ENCODE data around the gene TM9SF2.

TM9SF2 gene

DNA sequence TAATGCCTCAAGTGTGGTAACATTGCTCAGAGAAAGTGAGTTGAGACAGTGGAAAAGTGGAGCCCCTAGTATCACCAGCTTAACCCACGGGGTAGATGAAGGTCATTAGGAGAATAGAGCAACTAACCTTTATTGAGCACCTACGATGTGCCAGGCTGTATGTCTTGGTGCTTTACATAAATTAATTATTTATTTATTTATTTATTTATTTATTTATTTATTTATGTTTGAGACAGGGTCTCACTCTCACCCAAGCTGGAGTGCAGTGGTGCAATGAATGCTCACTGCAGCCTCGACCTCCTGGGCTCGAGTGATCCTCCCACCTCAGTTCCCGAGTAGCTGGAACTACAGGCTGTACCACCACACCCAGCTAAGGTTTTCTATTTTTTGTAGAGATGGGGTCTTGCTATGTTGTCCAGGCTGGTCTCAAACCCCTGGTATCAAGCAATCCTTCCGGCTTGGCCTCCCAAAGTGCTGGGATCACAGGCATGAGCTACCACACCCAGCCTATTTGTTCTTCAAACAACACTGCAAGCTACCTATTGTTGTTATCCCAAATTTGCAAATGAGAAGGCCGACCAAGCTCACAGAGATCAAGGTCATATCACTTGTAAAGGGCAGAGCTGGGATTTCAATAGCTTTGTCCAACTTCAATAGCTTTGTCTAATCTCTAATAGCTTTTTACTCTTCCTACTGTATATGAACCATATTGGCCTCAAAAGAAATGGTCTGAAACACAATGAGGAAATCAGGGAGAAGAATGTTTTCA is 79.4 kb downstream of the TM9SF2 start:
- no peak for DNase-seq (ENCODE audit: low spot score)
- Histone ChIP-seq H3K27me3 (ENCODE audit: control insufficient read depth in 3 of 3, insufficient read depth in 3 of 3, low read depth in 1 of 3, low read length in 3 of 3) (no peaks in the 10 kb centered on the region), H3K79me1 (ENCODE audit: low read depth, low read length) (no peaks in the 10 kb centered on the region), H3K18ac (ENCODE audit: low read length) (no peak overlapping the region), H3K27ac (replicated peaks; ENCODE audit: low read length) (no peak overlapping the region), H4K91ac (ENCODE audit: low read depth, low read length, poor library complexity) (no peak overlapping the region), H3K4me3 (ENCODE audit: low read length in 2 of 2) (no peak overlapping the region), H3K4me1 (ENCODE audit: control insufficient read depth in 2 of 2, insufficient read depth in 1 of 2, low read depth in 1 of 2, low read length in 2 of 2) (peaks cover 0 to 5% of the 10 kb centered on the region in 2 donors), H2AFZ (ENCODE audit: low read length) (no peak overlapping the region), H3K14ac (ENCODE audit: low read length) (no peak overlapping the region), H3K4me2 (ENCODE audit: insufficient read depth, low read length, poor library complexity, severe bottlenecking) (no peak overlapping the region), H2BK15ac (ENCODE audit: low read length) (no peak overlapping the region), H2BK5ac (ENCODE audit: low read length) (no peak overlapping the region), H3K23ac (ENCODE audit: low read depth, low read length, poor library complexity) (no peak overlapping the region), H3K4ac (ENCODE audit: low read length) (no peak overlapping the region), H2BK120ac (ENCODE audit: low read depth, low read length) (no peak overlapping the region), H3K9me3 (replicated peaks in 1 of 2; ENCODE audit: control insufficient read depth in 2 of 2, insufficient read depth in 1 of 2, low read depth in 1 of 2, low read length in 2 of 2) (peaks cover 0 to 2% of the 10 kb centered on the region in 2 donors), H3K36me3 (replicated peaks in 1 of 2; ENCODE audit: control insufficient read depth in 2 of 2, insufficient read depth in 2 of 2, low read length in 2 of 2) (no peaks in the 10 kb centered on the region), H2BK12ac (ENCODE audit: low read length) (no peak overlapping the region), H2AK5ac (ENCODE audit: low read depth, low read length) (no peak overlapping the region), H3K9ac (ENCODE audit: low read depth, low read length, poor library complexity) (no peak overlapping the region), H4K8ac (ENCODE audit: low read depth, low read length) (no peak overlapping the region)
- no CpG with 5 or more reads among the region's 7 CpGs for WGBS, 2 donors (ENCODE audit: extremely low coverage in 2 of 2, insufficient read length in 2 of 2, insufficient replicate concordance in 1 of 2)

DNA sequence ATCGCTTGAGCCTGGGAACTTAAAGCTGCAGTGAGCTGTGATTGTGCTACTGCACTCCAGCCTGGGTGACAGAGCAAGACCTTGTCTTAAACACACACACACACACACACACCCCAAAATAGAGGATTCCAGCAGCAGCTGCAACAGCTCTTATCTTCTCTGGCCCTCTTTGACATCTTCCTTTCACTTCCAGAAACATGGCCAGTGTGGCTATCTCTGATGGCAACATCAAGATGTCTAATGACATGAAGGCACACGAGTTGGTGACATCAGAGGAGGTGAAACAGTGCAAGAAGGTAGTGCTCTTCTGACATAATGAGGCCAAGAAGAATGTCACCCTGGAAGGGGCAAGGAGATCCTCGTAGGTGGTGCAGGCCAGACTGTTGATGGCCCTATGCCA is 81.2 kb downstream of the TM9SF2 start:
- peaks cover 0 to 2% of the 10 kb centered on the region in 2 donors for H3K9me3 ChIP-seq (replicated peaks in 1 of 2; ENCODE audit: control insufficient read depth in 2 of 2, insufficient read depth in 1 of 2, low read depth in 1 of 2, low read length in 2 of 2)
- H2BK12ac ChIP-seq (ENCODE audit: low read length) = no peak overlapping the region
- no peaks in the 10 kb centered on the region for H3K79me1 ChIP-seq (ENCODE audit: low read depth, low read length)
- no peak overlapping the region for H2BK120ac ChIP-seq (ENCODE audit: low read depth, low read length)
- H3K4ac ChIP-seq (ENCODE audit: low read length) = no peak overlapping the region
- H3K4me1 ChIP-seq (ENCODE audit: control insufficient read depth in 2 of 2, insufficient read depth in 1 of 2, low read depth in 1 of 2, low read length in 2 of 2) = peaks cover 0 to 5% of the 10 kb centered on the region in 2 donors
- DNase-seq (ENCODE audit: low spot score) = no peak
- WGBS, 2 donors (ENCODE audit: extremely low coverage in 2 of 2, insufficient read length in 2 of 2, insufficient replicate concordance in 1 of 2) = no CpG with 5 or more reads among the region's 3 CpGs
- H2BK15ac ChIP-seq (ENCODE audit: low read length) = no peak overlapping the region
- H3K27ac ChIP-seq (replicated peaks; ENCODE audit: low read length) = no peak overlapping the region
- H3K9ac ChIP-seq (ENCODE audit: low read depth, low read length, poor library complexity) = no peak overlapping the region
- no peak overlapping the region for H3K4me2 ChIP-seq (ENCODE audit: insufficient read depth, low read length, poor library complexity, severe bottlenecking)
- H2AFZ ChIP-seq (ENCODE audit: low read length) = no peak overlapping the region
- no peak overlapping the region for H4K91ac ChIP-seq (ENCODE audit: low read depth, low read length, poor library complexity)
- no peak overlapping the region for H2AK5ac ChIP-seq (ENCODE audit: low read depth, low read length)
- no peak overlapping the region for H3K4me3 ChIP-seq (ENCODE audit: low read length in 2 of 2)
- no peak overlapping the region for H3K18ac ChIP-seq (ENCODE audit: low read length)
- H3K36me3 ChIP-seq (replicated peaks in 1 of 2; ENCODE audit: control insufficient read depth in 2 of 2, insufficient read depth in 2 of 2, low read length in 2 of 2) = no peaks in the 10 kb centered on the region
- no peak overlapping the region for H3K23ac ChIP-seq (ENCODE audit: low read depth, low read length, poor library complexity)
- H3K27me3 ChIP-seq (ENCODE audit: control insufficient read depth in 3 of 3, insufficient read depth in 3 of 3, low read depth in 1 of 3, low read length in 3 of 3) = no peaks in the 10 kb centered on the region
- peak overlapping the region; percentile 25 for H2BK5ac ChIP-seq (ENCODE audit: low read length)
- no peak overlapping the region for H3K14ac ChIP-seq (ENCODE audit: low read length)
- H4K8ac ChIP-seq (ENCODE audit: low read depth, low read length) = no peak overlapping the region

DNA sequence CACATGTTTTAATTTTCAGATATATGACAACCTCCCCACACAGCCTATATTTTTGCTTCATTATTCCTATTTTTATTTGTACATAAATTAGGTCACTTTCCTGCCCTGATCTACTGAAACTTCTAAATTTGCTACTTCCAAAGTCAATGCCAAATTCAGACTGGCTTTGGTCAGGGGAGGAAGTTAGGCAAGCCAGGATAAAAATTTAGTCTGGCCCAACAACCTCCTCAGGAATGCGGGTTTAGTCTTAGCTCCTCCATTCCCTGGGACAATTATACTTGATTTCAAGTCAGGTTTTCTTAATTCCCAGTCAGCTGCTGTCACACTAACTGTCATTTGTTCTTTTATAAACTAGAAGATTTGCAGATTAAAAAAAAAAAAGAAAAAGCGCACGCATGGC is 84.3 kb downstream of the TM9SF2 start:
- H4K91ac ChIP-seq (ENCODE audit: low read depth, low read length, poor library complexity) = no peak overlapping the region
- H2AK5ac ChIP-seq (ENCODE audit: low read depth, low read length) = no peak overlapping the region
- no peaks in the 10 kb centered on the region for H3K36me3 ChIP-seq (replicated peaks in 1 of 2; ENCODE audit: control insufficient read depth in 2 of 2, insufficient read depth in 2 of 2, low read length in 2 of 2)
- H3K18ac ChIP-seq (ENCODE audit: low read length) = no peak overlapping the region
- H2BK15ac ChIP-seq (ENCODE audit: low read length) = no peak overlapping the region
- H3K4me3 ChIP-seq (ENCODE audit: low read length in 2 of 2) = no peak overlapping the region
- no peak overlapping the region for H3K14ac ChIP-seq (ENCODE audit: low read length)
- H2BK120ac ChIP-seq (ENCODE audit: low read depth, low read length) = no peak overlapping the region
- peaks cover 0 to 2% of the 10 kb centered on the region in 2 donors for H3K9me3 ChIP-seq (replicated peaks in 1 of 2; ENCODE audit: control insufficient read depth in 2 of 2, insufficient read depth in 1 of 2, low read depth in 1 of 2, low read length in 2 of 2)
- H3K4me1 ChIP-seq (ENCODE audit: control insufficient read depth in 2 of 2, insufficient read depth in 1 of 2, low read depth in 1 of 2, low read length in 2 of 2) = peaks cover 2 to 5% of the 10 kb centered on the region in 2 donors
- no peak for DNase-seq (ENCODE audit: low spot score)
- H3K27ac ChIP-seq (replicated peaks; ENCODE audit: low read length) = no peak overlapping the region
- H3K27me3 ChIP-seq (ENCODE audit: control insufficient read depth in 3 of 3, insufficient read depth in 3 of 3, low read depth in 1 of 3, low read length in 3 of 3) = no peaks in the 10 kb centered on the region
- H3K79me1 ChIP-seq (ENCODE audit: low read depth, low read length) = no peaks in the 10 kb centered on the region
- H2AFZ ChIP-seq (ENCODE audit: low read length) = no peak overlapping the region
- no peak overlapping the region for H3K23ac ChIP-seq (ENCODE audit: low read depth, low read length, poor library complexity)
- H3K4ac ChIP-seq (ENCODE audit: low read length) = no peak overlapping the region
- no peak overlapping the region for H2BK5ac ChIP-seq (ENCODE audit: low read length)
- no peak overlapping the region for H3K4me2 ChIP-seq (ENCODE audit: insufficient read depth, low read length, poor library complexity, severe bottlenecking)
- H3K9ac ChIP-seq (ENCODE audit: low read depth, low read length, poor library complexity) = no peak overlapping the region
- no peak overlapping the region for H4K8ac ChIP-seq (ENCODE audit: low read depth, low read length)
- H2BK12ac ChIP-seq (ENCODE audit: low read length) = no peak overlapping the region
- WGBS, 2 donors (ENCODE audit: extremely low coverage in 2 of 2, insufficient read length in 2 of 2, insufficient replicate concordance in 1 of 2) = no CpG with 5 or more reads among the region's 3 CpGs

DNA sequence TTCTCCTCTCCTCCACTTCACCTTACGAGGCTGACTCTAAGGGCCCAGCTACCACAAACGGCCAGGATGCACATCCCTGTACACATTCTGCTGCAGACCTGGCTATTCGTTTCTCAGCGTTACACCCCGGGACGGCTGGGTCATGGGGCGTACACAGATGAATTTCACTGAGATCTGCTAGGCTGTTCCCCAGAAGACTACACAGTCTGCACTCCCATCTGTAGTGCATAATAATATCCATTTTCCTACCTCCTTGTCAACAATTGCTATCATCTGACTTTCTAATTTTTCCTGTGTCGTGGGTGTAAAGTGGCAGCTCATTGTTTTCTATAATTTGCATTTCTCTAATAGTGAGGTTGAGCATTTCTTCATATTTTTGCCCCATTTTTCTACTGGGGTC is 85.7 kb downstream of the TM9SF2 start:
- WGBS, 2 donors (ENCODE audit: extremely low coverage in 2 of 2, insufficient read length in 2 of 2, insufficient replicate concordance in 1 of 2) = no CpG with 5 or more reads among the region's 8 CpGs
- Histone ChIP-seq H3K9ac (ENCODE audit: low read depth, low read length, poor library complexity) (no peak overlapping the region), H2BK15ac (ENCODE audit: low read length) (no peak overlapping the region)

More for the DNA sequence above, 85.7 kb downstream of the TM9SF2 start:
- no peak overlapping the region for H3K23ac ChIP-seq (ENCODE audit: low read depth, low read length, poor library complexity)
- no peak overlapping the region for H2AFZ ChIP-seq (ENCODE audit: low read length)
- H2BK5ac ChIP-seq (ENCODE audit: low read length) = no peak overlapping the region
- peaks cover 0 to 2% of the 10 kb centered on the region in 2 donors for H3K9me3 ChIP-seq (replicated peaks in 1 of 2; ENCODE audit: control insufficient read depth in 2 of 2, insufficient read depth in 1 of 2, low read depth in 1 of 2, low read length in 2 of 2)
- no peaks in the 10 kb centered on the region for H3K79me1 ChIP-seq (ENCODE audit: low read depth, low read length)
- H3K4me2 ChIP-seq (ENCODE audit: insufficient read depth, low read length, poor library complexity, severe bottlenecking) = no peak overlapping the region
- H4K91ac ChIP-seq (ENCODE audit: low read depth, low read length, poor library complexity) = no peak overlapping the region
- no peak overlapping the region for H3K18ac ChIP-seq (ENCODE audit: low read length)
- H2BK12ac ChIP-seq (ENCODE audit: low read length) = no peak overlapping the region
- DNase-seq (ENCODE audit: low spot score) = no peak
- no peaks in the 10 kb centered on the region for H3K36me3 ChIP-seq (replicated peaks in 1 of 2; ENCODE audit: control insufficient read depth in 2 of 2, insufficient read depth in 2 of 2, low read length in 2 of 2)
- H3K27ac ChIP-seq (replicated peaks; ENCODE audit: low read length) = no peak overlapping the region
- H3K4me3 ChIP-seq (ENCODE audit: low read length in 2 of 2) = no peak overlapping the region
- H2BK120ac ChIP-seq (ENCODE audit: low read depth, low read length) = no peak overlapping the region
- H3K4ac ChIP-seq (ENCODE audit: low read length) = no peak overlapping the region
- no peak overlapping the region for H2AK5ac ChIP-seq (ENCODE audit: low read depth, low read length)
- H3K27me3 ChIP-seq (ENCODE audit: control insufficient read depth in 3 of 3, insufficient read depth in 3 of 3, low read depth in 1 of 3, low read length in 3 of 3) = no peaks in the 10 kb centered on the region
- H4K8ac ChIP-seq (ENCODE audit: low read depth, low read length) = no peak overlapping the region
- no peak overlapping the region for H3K14ac ChIP-seq (ENCODE audit: low read length)
- peaks cover 2 to 5% of the 10 kb centered on the region in 2 donors for H3K4me1 ChIP-seq (ENCODE audit: control insufficient read depth in 2 of 2, insufficient read depth in 1 of 2, low read depth in 1 of 2, low read length in 2 of 2)
